HG03196 (cell line): ENCODE measurements around the gene PRR29.

Experiments used
- ATAC-seq: cut with Tn5 transposase; IDR thresholded peaks from one replicate; pipeline ENCODE4 v1.9.1; 2021; ENCODE audit not compliant: unreplicated experiment

PRR29 gene

GRCh38 chr17:64040206-64040605, 42.1 kb downstream of the PRR29 start:
- no peak for ATAC-seq

GRCh38 chr17:64041912-64042311, 43.8 kb downstream of the PRR29 start:
- ATAC-seq: no peak

GRCh38 chr17:64042700-64043485, 44.7 kb downstream of the PRR29 start:
- no peak for ATAC-seq

GRCh38 chr17:64045176-64045575, 47.0 kb downstream of the PRR29 start:
- no peak for ATAC-seq

- no peak for ATAC-seq
Measured at GRCh38 chr17:64048805-64049204, 50.7 kb downstream of the PRR29 start.

- no peak for ATAC-seq
Measured at GRCh38 chr17:64051153-64051552, 53.0 kb downstream of the PRR29 start.

- ATAC-seq: no peak
Measured at GRCh38 chr17:64053101-64053500, 55.0 kb downstream of the PRR29 start.
